Measurements from ENCODE around the gene EXOG.

EXOG gene

DNA sequence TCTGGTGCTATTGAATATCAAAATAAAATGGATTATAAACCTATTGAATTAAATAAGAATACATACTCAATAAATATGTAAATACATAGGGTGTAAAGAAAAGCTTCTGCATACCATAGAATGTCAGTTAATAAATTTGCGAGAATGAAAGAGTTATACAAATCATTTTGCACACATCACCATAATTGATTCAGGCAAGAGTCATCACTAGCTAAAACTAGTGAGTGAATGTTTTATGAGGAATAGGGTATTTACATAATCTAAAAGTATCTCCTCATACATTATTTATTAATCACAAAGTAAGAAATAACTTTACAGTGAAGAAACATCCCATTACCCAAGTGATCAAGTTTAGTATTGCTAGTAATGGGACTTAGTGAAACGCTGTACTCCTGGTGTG is 13.6 kb downstream of the EXOG start:
- no peak for DNase-seq (ENCODE audit: low read depth in 3 of 3)

DNA sequence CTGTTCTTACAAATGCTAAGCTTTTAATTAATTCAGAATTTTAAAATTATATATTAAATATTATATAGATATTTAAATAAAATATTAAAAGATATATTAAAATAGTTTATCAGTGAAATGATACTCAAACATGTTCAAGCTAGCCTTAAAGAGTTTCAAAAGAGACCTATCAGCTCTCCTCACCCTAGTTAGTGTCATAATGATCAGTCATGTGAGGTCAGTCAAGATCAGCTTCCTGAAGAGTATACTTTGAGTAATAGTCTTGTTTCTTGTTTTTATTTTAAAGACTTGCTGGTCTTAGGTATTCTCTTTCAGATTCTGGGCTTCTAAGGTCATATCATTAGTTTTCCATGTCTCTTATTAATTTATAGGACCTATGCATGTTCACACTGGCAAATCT is 14.5 kb downstream of the EXOG start:
- no peak for DNase-seq (ENCODE audit: low read depth in 3 of 3)

DNA sequence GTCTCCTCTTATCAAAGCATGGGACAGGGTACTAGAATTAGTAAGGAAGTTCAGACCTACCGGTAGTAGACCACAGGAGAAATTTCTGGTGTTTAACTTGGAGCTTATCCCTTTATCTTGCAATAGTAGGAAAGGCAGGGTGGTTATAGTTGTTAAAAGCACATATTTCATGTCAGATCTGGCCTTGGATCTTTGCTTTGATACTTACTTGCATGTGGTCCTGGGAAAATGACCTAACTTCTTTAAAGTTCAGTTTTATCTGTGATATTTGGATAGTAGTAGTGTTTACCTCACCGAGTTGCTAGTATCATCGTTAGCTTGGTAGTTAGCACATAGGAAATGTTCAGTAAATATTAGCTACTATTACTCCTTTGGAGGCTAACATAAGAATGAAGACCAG is 15.4 kb downstream of the EXOG start:
- no peak for DNase-seq (ENCODE audit: low read depth in 3 of 3)

DNA sequence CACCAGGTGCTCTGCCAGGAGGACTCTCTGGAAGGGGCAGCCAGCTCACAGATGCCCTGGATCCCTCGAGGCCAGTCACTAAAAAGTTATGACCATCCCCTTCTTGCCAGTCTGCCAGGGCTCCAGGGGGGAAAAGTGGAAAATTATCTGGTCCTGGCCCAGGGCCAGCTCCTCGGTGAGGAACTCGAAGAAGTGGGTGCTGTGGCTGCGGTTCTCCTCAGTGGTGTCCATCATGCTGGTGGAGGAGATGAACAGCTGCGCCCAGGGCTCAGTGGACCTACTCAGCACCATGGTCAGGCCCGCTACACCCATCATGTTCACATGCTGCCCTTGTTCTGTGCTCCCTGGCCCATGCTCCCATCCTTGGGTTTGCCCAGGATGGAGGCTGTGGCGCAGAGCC is 19.2 kb downstream of the EXOG start:
- DNase-seq (ENCODE audit: low read depth in 3 of 3) = no peak

DNA sequence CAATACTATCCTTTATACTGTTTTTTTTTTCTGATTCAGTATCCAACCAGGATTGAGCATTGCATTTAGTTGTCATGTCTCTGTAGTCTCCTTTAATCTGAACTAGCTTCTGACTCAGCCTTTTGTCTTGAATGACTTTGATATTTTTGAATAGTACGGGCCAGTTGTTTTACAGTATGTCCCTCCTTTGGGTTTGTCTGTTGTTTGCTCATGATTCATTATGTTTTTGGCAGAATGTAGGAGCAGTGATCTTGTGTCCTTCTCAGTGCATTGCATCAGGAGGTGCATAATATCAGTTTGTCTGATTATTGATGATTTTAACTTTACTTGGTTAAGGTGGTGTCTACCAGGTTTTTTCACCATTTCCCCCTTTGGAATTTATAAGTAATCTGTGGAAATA is 20.5 kb downstream of the EXOG start:
- no peak for DNase-seq (ENCODE audit: low read depth in 3 of 3)

DNA sequence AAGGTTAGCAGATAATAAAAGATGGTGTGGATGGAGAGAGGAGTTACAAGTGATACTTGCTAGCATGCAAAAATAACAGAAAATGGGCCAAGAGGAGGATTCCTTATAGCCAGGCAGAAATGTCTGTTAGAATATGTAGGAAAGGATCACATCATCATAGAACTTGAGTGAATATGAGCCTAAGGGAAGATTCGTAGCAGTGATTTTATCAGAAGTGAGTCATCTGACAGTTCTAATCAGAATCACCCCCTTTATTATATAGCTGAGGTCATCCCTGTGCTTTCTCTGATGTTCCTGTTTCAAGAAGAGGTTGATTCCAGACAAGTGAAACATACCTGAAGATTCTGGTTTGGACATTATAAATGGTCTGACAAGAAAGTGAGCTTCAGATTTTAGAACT is 22.9 kb downstream of the EXOG start:
- DNase-seq (ENCODE audit: low read depth in 3 of 3) = no peak

DNA sequence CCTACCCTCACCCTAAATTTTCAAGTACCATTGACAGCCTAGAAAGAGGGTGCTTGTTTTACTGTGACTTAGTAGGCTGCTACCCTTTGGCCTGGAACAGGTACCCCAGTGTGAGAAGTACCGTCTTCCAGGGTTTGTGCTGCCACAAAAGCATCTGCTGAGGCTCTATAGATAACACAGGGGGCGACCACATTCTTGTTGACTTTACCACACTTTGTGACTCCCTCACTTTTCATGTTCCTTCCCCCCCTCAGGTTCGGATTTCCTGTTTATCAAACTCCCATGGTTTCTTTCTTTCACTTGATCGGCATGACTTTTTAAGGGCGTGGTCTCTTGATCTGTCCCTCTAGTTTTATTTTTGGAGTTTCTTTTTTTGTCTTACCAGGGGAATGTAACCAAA is 23.5 kb downstream of the EXOG start:
- no peak for DNase-seq (ENCODE audit: low read depth in 3 of 3)

DNA sequence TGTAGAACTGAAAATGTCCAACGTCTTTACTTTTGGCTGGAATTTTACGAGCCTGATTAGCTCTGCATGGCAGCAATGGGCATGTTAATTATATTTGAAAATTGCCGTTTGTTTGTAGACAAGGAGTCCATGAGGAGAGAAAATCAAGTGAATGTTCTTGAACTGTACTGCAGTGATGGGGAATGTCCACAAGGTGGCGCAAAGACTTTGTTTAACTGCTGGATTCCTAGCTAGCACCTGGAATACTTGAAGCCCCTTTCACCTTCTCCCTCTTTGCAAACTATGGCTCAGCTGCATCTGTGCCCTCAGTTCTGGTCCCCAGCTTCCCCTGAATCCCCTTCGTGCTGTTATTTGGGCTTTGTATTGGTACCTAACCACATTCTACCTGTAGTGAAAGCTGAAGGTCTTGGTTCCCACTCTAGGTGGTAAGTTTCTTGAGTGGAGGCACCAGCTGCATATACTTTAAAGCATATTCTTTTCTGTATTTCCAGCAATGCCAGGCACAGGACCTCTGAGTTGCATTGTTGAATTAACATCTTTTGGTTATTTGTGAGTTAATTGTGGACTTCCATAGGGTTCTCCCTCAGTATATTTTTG is 25.3 kb downstream of the EXOG start:
- DNase-seq (ENCODE audit: low read depth in 3 of 3) = peak; percentile 15 to 39 (median 18)

DNA sequence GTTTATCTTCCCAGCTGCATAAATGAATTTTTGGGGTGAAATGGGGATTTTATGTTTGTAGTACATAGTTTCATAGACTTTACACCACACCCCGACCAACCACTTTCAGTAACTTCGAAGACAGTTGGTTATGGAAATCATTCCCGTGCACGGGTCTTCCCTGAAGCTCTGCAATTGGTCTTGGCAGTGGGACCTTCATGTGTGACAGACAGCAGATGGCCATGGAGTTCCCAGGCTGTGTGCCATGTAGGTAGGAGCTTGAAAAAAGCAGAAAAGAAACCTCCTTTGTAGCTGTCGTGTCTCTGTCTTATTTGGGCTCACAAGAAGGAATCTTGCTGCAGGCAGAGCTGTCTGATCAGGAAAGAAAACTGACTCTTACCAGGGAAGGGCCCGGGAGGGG is 25.9 kb downstream of the EXOG start:
- DNase-seq (ENCODE audit: low read depth in 3 of 3) = no peak

DNA sequence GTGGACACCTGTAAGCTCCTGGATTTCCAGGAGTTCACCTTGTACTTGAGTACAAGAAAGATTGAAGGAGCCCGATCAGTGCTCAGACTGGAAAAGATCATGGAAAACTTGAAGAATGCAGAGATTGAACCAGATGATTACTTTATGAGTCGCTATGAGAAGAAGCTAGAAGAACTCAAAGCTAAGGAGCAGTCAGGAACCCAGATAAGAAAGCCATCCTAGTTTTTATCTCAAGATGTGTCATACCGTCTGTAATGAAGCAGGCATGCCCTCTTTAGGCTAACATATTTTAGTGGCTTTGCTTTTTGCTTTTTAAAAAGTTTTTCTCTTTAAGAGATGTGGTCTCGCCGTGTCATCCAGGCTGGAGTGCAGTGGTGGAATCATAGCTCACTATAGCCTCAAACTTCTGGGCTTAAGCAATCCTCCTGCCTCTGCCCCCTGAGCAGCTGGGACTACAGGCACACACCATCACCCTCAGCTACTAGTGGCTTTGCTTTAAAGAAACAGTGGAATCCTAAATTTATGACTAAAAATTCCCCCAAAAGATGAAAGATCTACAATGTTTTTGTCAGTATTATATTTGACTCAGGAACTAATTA is 28.1 kb downstream of the EXOG start:
- DNase-seq (ENCODE audit: low read depth in 3 of 3) = no peak

DNA sequence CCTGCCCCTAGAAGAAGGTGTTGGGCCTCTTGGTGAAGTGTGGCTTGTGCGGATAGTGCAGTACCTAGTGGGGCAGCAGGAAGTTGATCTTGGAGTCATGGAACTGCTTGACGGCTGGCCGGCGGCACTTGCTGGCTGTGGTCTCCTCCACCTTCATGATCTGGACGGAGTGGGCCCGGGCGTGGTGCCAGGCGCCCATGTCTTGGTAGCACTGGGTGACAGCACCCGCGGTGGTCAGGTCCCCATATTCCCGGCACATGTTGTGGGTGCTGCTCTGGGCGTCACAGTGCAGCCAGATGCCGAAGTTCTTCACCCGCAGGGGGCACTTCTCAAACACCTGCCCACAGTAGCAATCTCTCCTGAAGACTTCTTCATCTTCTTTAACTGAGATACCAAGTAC is 30.7 kb downstream of the EXOG start:
- no peak for DNase-seq (ENCODE audit: low read depth in 3 of 3)

DNA sequence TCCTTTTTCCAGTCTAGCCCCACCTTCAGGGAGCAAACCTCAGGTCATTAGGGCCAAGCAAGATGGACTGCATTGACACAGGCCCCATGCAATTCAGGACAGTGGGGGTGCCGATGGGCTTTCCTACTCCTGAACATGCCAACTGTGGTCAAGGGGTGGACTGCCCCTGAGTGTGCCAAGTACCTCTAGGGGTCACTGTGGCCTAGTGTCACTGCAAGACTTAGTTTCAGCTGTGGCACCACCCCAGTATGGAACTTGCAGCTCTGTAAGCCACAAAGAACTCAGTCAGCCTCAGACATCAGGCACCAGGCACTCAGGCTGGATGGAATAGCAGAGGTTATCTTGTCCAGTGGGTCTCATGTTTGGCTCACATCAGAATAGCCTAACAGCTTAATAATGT is 32.3 kb downstream of the EXOG start:
- DNase-seq (ENCODE audit: low read depth in 3 of 3) = no peak

DNA sequence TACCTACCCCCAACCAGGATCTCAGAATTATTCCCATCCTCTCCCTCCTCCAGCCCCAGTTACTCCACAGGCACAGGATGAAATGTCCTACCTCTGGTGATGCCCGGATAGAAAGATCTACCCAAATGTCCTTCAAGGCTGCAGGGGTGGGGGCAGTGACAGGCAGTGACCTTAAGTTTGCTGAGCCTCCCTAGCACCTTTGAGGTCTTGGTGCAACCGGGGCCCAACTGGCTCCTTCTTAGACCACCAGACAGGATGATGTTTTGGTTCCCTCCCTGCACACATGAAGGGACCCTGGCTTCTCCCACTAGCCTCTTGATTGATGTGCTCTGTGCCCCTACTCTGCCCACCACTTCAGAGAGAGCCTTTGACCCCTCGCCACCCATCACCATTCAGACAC is 36.4 kb downstream of the EXOG start:
- no peak for DNase-seq (ENCODE audit: low read depth in 3 of 3)

DNA sequence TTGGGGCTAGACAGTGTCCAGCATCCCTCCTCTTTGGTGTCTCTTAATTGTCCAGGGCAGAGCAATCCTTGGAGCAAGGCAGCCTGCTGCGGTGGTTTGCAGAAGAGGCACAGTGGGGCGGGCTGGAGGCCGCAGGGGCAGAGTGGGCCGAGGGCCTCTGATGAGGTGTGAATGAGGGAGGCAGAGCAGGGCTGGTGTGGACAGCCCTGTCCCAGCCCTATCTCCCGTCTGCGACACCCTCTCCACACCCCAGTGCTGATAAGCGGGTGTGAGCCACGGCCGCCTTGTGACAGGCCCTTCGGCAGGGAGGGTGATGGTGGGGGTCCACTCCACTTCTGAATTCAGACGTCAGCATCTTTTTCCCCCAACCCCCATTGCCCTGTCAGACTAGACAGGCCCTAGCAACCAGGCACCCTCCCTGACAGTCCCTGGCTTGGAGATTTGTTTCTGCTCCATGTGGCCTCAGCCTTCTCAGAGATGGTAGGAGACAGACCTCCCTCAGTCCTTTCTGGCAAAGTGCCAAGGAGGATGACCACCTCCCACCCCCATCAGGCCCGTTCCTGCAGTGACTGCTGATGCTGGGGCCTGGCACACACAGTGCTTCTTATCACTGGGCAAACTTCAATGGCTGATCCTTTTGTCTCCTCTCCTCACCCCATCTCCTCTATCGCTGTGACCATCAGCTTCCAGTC is 37.3 kb downstream of the EXOG start:
- no peak for DNase-seq (ENCODE audit: low read depth in 3 of 3)

DNA sequence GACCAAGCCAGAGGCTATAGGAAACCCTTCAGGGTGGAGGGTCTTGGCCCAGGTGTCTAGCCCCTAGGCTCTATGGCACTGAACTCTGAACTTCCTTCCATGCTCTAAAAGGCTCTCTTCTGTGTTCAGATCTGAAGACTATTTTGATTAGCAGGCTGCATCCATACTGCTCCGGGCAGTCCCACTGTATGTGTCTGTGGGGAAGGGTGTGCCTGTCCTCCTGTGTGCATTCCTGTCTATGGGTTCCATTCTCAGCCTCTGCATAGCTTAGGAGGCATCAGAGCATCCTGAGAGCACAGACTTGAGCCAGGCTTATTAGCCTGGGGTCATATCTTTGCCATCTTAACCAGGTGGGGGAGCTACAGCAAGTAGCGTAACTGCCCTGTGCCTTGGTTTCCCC is 38.0 kb downstream of the EXOG start:
- no peak for DNase-seq (ENCODE audit: low read depth in 3 of 3)

DNA sequence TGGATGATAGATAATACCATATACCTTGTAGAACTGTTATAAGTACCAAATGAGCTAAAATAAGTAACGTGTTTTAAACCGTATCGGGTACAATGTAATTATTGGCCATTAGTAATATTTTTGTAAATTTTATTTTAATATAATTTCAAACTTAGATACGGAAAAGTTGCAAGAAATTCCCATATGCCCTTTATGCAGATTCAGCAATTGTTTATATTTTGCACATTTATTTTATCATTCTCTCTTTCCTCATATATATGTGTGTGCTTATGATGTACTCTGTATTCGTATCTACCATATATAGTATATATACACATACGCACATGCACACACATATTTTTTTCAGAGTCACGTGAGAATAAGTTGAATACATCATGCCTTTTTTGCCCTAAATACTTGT is 38.5 kb downstream of the EXOG start:
- DNase-seq (ENCODE audit: low read depth in 3 of 3) = no peak

DNA sequence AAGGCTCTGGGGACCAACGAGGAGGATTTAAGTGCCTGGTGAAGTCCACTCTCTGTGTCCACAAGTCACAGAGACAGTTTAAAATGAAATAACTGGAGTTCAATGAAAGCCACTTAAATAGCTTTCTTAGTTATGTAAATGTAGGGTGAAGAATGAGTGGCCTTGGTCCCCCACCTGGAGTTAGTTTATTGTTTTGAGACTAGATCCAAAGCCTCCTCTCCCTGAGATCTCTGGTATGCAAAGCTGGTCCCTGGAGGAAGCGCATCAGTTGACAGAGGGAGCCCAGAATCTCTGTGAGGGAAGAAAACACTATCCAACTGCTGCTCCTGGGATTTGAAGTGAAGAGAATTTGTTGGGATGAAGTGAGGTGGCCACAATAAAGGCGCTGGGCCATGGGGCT is 40.5 kb downstream of the EXOG start:
- DNase-seq (ENCODE audit: low read depth in 3 of 3) = no peak

DNA sequence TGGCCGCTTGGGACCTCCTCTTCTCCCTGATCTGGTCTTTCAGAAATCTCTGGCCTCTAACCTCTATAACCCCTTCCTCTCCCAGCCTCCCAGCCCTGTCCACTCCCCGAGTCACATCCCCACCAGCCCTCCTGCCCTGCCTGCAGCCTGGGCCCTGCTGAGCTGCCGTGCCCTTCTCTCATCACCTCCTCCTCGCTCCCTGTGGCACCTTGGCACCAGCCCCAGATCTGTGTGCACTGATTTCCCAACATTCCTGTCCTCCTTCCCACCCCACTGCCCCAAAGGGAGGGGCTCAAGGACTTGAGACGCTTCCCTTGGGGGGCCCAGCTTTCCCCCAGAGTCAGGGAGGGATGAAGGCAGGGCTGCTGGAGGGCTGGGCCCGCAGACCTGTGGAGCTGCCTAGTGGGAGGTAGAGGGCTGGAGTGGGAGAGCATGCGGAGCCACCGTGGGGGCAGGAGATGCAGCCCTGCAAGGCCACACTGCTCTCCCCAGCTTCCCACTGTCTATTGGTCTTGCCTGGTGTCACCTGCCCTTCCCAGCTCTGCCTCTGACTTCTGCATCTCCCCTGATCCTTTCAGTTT is 42.7 kb downstream of the EXOG start:
- DNase-seq (ENCODE audit: low read depth in 3 of 3) = no peak

DNA sequence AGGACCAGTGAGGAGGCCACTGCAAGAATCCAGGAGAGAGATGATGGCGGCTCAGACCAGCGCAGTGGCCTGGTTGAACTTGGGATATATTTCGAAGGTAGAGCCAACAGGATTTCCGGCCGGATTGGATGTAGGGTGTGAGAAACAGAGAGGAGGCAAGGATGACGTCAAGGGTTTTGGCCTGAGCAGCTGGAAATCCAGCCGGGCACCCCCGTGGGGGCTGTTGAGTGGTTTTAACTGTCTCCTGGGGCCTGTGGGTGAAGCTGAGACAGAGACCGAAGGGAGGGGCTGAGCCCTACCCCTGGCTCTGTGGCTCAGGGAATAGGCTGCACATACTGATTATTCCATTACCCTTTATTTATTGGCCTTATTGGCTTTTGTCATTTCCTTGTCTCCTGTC is 45.7 kb downstream of the EXOG start:
- no peak for DNase-seq (ENCODE audit: low read depth in 3 of 3)

DNA sequence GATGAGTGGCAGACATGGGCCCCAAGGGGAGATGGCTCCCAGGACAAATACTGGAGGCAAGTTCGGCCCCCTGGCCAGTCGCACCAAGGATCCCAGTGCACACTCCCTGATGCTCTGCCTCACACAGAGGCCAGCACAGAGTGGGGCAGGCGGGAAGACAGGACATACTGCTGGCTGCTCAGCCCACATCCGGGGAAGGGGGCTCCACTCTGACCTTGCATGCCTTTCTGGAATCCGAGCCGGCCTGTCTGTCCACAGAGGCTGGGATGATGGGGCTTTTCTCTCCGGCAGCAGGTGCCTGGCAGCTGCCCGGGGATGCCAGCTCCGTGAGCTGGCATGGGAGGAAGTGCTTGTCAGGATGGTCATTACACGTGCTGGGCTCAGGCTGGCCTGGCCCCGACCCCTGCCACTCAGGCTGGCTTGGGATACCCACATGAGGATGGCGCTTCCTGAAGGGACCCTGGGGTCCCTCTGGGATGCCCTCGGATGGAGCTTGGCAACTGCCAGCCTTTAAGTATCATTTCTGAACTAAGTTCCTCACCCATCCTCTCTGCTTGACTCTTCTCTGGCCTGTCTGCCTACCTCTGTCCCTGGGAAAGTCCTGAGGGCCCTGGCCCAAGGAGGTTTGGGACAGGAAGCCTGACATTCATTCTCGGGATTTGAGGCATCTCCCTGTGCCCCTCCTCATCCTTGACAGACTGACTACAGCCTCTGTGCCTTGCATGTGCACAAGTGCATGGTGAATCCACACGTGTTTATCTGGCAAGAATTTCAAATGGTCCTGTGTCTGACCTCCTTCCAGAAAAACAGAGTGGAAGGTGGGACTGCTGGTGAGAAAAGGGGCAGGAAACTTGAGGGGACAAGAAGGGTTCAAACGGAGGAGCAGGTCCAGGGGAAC is 46.5 kb downstream of the EXOG start:
- no peak for DNase-seq (ENCODE audit: low read depth in 3 of 3)

DNA sequence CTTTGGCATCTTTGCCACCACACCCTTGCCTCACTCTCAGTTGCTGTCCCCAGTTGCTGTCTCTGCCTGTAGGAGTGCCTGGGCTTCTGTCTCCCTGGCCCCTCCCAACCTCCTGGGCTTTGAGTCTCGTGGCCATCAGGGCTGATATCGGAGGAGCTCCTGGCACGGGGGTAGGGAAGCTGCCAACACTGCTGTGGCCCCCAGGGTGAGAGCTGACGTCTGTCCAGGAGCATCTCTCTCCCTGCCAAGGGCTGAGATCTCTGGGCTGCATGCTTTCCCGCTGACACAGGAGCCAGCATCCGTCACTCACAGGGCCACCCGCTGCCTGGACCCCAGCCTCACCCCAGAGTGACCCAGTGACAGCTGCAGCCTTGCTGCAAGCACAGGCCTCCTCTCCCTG is 47.4 kb downstream of the EXOG start:
- DNase-seq (ENCODE audit: low read depth in 3 of 3) = no peak

DNA sequence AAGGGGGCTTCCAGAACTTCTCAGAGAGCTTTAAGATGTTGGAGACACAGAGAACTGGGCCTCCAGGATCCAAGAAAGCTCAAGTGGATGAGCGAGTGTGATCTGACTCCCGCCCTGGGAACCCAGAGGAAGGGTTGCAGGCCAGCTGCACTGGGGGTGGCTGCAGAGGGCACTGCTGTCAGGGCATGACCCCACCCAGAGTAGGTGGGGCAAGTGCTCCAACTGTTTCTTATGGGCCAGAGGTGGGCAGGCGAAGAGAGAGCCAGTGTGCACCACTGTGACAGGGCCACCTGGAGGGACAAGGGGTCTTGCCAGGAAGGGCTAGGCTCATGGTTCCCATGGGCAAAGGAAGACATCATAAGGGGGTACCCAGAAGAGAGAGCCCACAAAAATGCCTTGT is 48.8 kb downstream of the EXOG start:
- no peak for DNase-seq (ENCODE audit: low read depth in 3 of 3)
